ENCODE results near the gene MRPL38.

Gene MRPL38

GRCh38 chr17:75899767-75900468 is 4.8 kb downstream of the MRPL38 start:
- TF ChIP-seq CREB1 (IDR thresholded peaks at IDR 0.05; ENCODE audit: low read depth) = no peak
- TF ChIP-seq EP300 (IDR thresholded peaks at IDR 0.05; ENCODE audit: borderline replicate concordance) = no peak
- no peak for TF ChIP-seq USF1 (IDR thresholded peaks at IDR 0.05)
- no peak for TF ChIP-seq CEBPB (IDR thresholded peaks at IDR 0.05)
- no peak for TF ChIP-seq TAF1 (IDR thresholded peaks at IDR 0.05; ENCODE audit: low read depth)
- no peak for TF ChIP-seq ZBTB7A (IDR thresholded peaks at IDR 0.05; ENCODE audit: low read depth)
- no peak for TF ChIP-seq REST (IDR thresholded peaks at IDR 0.05; ENCODE audit: low read depth)
- no peak for TF ChIP-seq MAX (IDR thresholded peaks at IDR 0.05)
- TF ChIP-seq YY1 (IDR thresholded peaks at IDR 0.05; ENCODE audit: low read depth) = no peak
- TF ChIP-seq EGR1 (IDR thresholded peaks at IDR 0.05) = no peak
- no peak for TF ChIP-seq FOXM1 (IDR thresholded peaks at IDR 0.05; ENCODE audit: borderline replicate concordance, low read depth)
- TF ChIP-seq TCF12 (IDR thresholded peaks at IDR 0.05; ENCODE audit: low read depth) = no peak

GRCh38 chr17:75899353-75899752 is 5.3 kb downstream of the MRPL38 start:
- TF ChIP-seq REST (IDR thresholded peaks at IDR 0.05; ENCODE audit: low read depth) (no peak), EP300 (IDR thresholded peaks at IDR 0.05; ENCODE audit: borderline replicate concordance) (no peak), TCF12 (IDR thresholded peaks at IDR 0.05; ENCODE audit: low read depth) (no peak), NFIC (IDR thresholded peaks at IDR 0.05) (no peak), FOXM1 (IDR thresholded peaks at IDR 0.05; ENCODE audit: borderline replicate concordance, low read depth) (no peak), TEAD4 (IDR thresholded peaks at IDR 0.05) (no peak), TAF1 (IDR thresholded peaks at IDR 0.05; ENCODE audit: low read depth) (no peak), ZBTB7A (IDR thresholded peaks at IDR 0.05; ENCODE audit: low read depth) (no peak), EGR1 (IDR thresholded peaks at IDR 0.05) (no peak), USF1 (IDR thresholded peaks at IDR 0.05) (no peak), YY1 (IDR thresholded peaks at IDR 0.05; ENCODE audit: low read depth) (no peak), CEBPB (IDR thresholded peaks at IDR 0.05) (no peak), MAX (IDR thresholded peaks at IDR 0.05) (no peak), RAD21 (IDR thresholded peaks at IDR 0.05; ENCODE audit: low read depth) (no peak), CREB1 (IDR thresholded peaks at IDR 0.05; ENCODE audit: low read depth) (no peak)

GRCh38 chr17:75898791-75899190 is 5.9 kb downstream of the MRPL38 start:
- TF ChIP-seq TCF12 (IDR thresholded peaks at IDR 0.05; ENCODE audit: low read depth) (no peak), ZBTB7A (IDR thresholded peaks at IDR 0.05; ENCODE audit: low read depth) (no peak)

GRCh38 chr17:75898065-75898464 is 6.6 kb downstream of the MRPL38 start:
- TF ChIP-seq CEBPB (IDR thresholded peaks at IDR 0.05) = no peak
- no peak for TF ChIP-seq NFIC (IDR thresholded peaks at IDR 0.05)
- no peak for TF ChIP-seq TEAD4 (IDR thresholded peaks at IDR 0.05)
- no peak for TF ChIP-seq CREB1 (IDR thresholded peaks at IDR 0.05; ENCODE audit: low read depth)
- no peak for TF ChIP-seq ZBTB7A (IDR thresholded peaks at IDR 0.05; ENCODE audit: low read depth)
- TF ChIP-seq EP300 (IDR thresholded peaks at IDR 0.05; ENCODE audit: borderline replicate concordance) = no peak

- TF ChIP-seq USF1 (IDR thresholded peaks at IDR 0.05) (no peak), TAF1 (IDR thresholded peaks at IDR 0.05; ENCODE audit: low read depth) (no peak), ZBTB7A (IDR thresholded peaks at IDR 0.05; ENCODE audit: low read depth) (peak; percentile 69; the same call in 1 of the 2 replicates), YY1 (IDR thresholded peaks at IDR 0.05; ENCODE audit: low read depth) (no peak), NFIC (IDR thresholded peaks at IDR 0.05) (no peak)
These were observed 7.3 kb downstream of the MRPL38 start for GRCh38 chr17:75897160-75898019.
